Stimulated activated CD8-positive, alpha-beta memory T cell treated with anti-CD3 and anti-CD28 coated beads, Interleukin-4, amount 100 ng/mL, for 24 hours (primary cell): ENCODE data around the gene MT1HL1.
"Not testable (repeated sequence)": the region's sequence is repeated elsewhere in the genome, so short reads cannot be mapped to it uniquely, and the experiment has no call there.

ENCODE experiments used
- DNase-seq: peaks from one replicate; pipeline ENCODE4 v3.0.0-alpha.2; 2020; ENCODE audit warnings: low read depth

MT1HL1 gene

GRCh38 chr1:236975461-236975860 is 28.8 kb downstream of the MT1HL1 start:
- no peak for DNase-seq

GRCh38 chr1:236974025-236974424 is 30.2 kb downstream of the MT1HL1 start:
- DNase-seq, result not testable (repeated sequence)

- DNase-seq, result no peak
Measured at GRCh38 chr1:236966636-236967035, 37.6 kb downstream of the MT1HL1 start.

GRCh38 chr1:236963920-236964319 is 40.3 kb downstream of the MT1HL1 start:
- DNase-seq, result no peak

GRCh38 chr1:236959112-236959511 is 45.1 kb downstream of the MT1HL1 start:
- DNase-seq, result no peak

GRCh38 chr1:236957235-236957634 is 47.0 kb downstream of the MT1HL1 start:
- no peak for DNase-seq
